Placental epithelial cell (primary cell): ENCODE data around the gene ZNF586. TPM values are rescaled to one million over a fixed set of nuclear protein-coding genes. Genes with fewer than 3 reads are reported as not detected.

ENCODE experiments used
- total RNA-seq: library from RNA; depleted of rRNA; stranded (reverse); fragments of >200 nt; gene quantifications from 2 replicates; pipeline ENCODE4 v1.2.3, GENCODE V29; 2012

ZNF586 gene
- total RNA-seq, result 17.0 and 22.4 TPM in 2 replicates

GRCh38 chr19:57769345-57770131, at the start of gene ZNF586:
Gene ZNF586 (plus strand): TSS chr19:57769676. CDS start chr19:57769843, 167 bp downstream.

GRCh38 chr19:57746580-57747471, 22.6 kb upstream of the ZNF586 start, which contains the start of gene ZNF776:
Gene ZNF776 (plus strand): TSS chr19:57746815. CDS start chr19:57747059, 244 bp downstream.

GRCh38 chr19:57814505-57815246, 45.2 kb downstream of the ZNF586 start, which contains the start of gene ZNF552:
Gene ZNF552 (minus strand): TSS chr19:57814913. CDS start chr19:57814743, 170 bp downstream.

GRCh38 chr19:57830071-57830602, 60.7 kb downstream of the ZNF586 start, which contains the start of gene ZNF587B:
Gene ZNF587B (plus strand): TSS chr19:57830299. CDS start chr19:57830529, 230 bp downstream.

Other genes with a start within 250 kb of the ZNF586 start
- 5.3 and 5.9 TPM in 2 replicates for gene ZNF549, start 242.3 kb upstream of the ZNF586 start, total RNA-seq
- 10.2 and 13.0 TPM in 2 replicates for gene ZNF550, start 209.8 kb upstream of the ZNF586 start, total RNA-seq
- 7.5 and 8.0 TPM in 2 replicates for gene ZNF416, start 190.8 kb upstream of the ZNF586 start, total RNA-seq
- gene ZIK1, start 185.5 kb upstream of the ZNF586 start, total RNA-seq, result 9.9 and 13.3 TPM in 2 replicates
- 3.7 and 6.7 TPM in 2 replicates for gene ZNF530, start 169.8 kb upstream of the ZNF586 start, total RNA-seq
- 23.9 and 26.6 TPM in 2 replicates for gene ZNF134, start 155.4 kb upstream of the ZNF586 start, total RNA-seq
- 19.1 and 21.2 TPM in 2 replicates for gene ZNF211, start 136.5 kb upstream of the ZNF586 start, total RNA-seq
- gene ZSCAN4, start 100.7 kb upstream of the ZNF586 start, total RNA-seq, result 0.22 and 0.39 TPM in 2 replicates
- 12.5 and 13.0 TPM in 2 replicates for gene ZNF551, start 87.7 kb upstream of the ZNF586 start, total RNA-seq
- gene ZNF154, start 60.5 kb upstream of the ZNF586 start, total RNA-seq, result 5.1 and 14.9 TPM in 2 replicates
- 12.5 and 12.6 TPM in 2 replicates for gene ZNF671, start 42.1 kb upstream of the ZNF586 start, total RNA-seq
- gene ZNF776, start 22.9 kb upstream of the ZNF586 start, total RNA-seq, result 20.5 and 22.4 TPM in 2 replicates
- 9.0 and 22.1 TPM in 2 replicates for gene ZNF552, start 45.2 kb downstream of the ZNF586 start, total RNA-seq
- 20.9 and 25.1 TPM in 2 replicates for gene ZNF587B, start 60.6 kb downstream of the ZNF586 start, total RNA-seq
- gene ZNF587, start 80.2 kb downstream of the ZNF586 start, total RNA-seq, result 43.1 and 51.8 TPM in 2 replicates
- gene ZNF814, start 119.4 kb downstream of the ZNF586 start, total RNA-seq, result 20.0 and 22.0 TPM in 2 replicates
- gene ZNF417, start 146.9 kb downstream of the ZNF586 start, total RNA-seq, result 24.4 and 35.3 TPM in 2 replicates
- gene ZNF418, start 165.7 kb downstream of the ZNF586 start, total RNA-seq, result 5.5 and 11.4 TPM in 2 replicates
- 4.9 and 7.1 TPM in 2 replicates for gene ZNF256, start 178.0 kb downstream of the ZNF586 start, total RNA-seq
- gene C19orf18, start 204.9 kb downstream of the ZNF586 start, total RNA-seq, result not detected in 2 replicates
- 27.9 and 40.6 TPM in 2 replicates for gene ZNF606, start 233.1 kb downstream of the ZNF586 start, total RNA-seq